Nephron progenitor cell (in vitro differentiated cells): ENCODE results near the gene NHLRC2.

ENCODE experiments used
- DNase-seq: peaks from one replicate; pipeline ENCODE4 v3.0.0; 2021
- H3K27ac Mint-ChIP-seq: 2 replicates; pipeline ENCODE4 v1.8.0; 2021; ENCODE audit warnings: mild to moderate bottlenecking, moderate library complexity, mixed read lengths
- H3K27me3 Mint-ChIP-seq: 2 replicates; pipeline ENCODE4 v1.8.0; 2021; ENCODE audit warnings: mild to moderate bottlenecking, low read depth, mixed read lengths; ENCODE audit not compliant: poor library complexity
- H3K36me3 Mint-ChIP-seq: 2 replicates; pipeline ENCODE4 v1.8.0; 2021; ENCODE audit warnings: low read depth, mixed read lengths
- H3K4me1 Mint-ChIP-seq: 2 replicates; pipeline ENCODE4 v1.8.0; 2021; ENCODE audit warnings: mixed read lengths
- H3K4me3 Mint-ChIP-seq: 2 replicates; pipeline ENCODE4 v1.8.0; 2021; ENCODE audit warnings: mild to moderate bottlenecking, moderate library complexity, mixed read lengths
- H3K9me3 Mint-ChIP-seq: 2 replicates; pipeline ENCODE4 v1.8.0; 2021; ENCODE audit warnings: mild to moderate bottlenecking, moderate library complexity, mixed read lengths
- CTCF ChIP-seq: fragments of 200-600 bp; sonication (generic); IDR thresholded peaks from 2 replicates; pipeline ENCODE4 v1.5.0; 2021; ENCODE audit warnings: antibody characterized with exemption

Gene NHLRC2

DNA sequence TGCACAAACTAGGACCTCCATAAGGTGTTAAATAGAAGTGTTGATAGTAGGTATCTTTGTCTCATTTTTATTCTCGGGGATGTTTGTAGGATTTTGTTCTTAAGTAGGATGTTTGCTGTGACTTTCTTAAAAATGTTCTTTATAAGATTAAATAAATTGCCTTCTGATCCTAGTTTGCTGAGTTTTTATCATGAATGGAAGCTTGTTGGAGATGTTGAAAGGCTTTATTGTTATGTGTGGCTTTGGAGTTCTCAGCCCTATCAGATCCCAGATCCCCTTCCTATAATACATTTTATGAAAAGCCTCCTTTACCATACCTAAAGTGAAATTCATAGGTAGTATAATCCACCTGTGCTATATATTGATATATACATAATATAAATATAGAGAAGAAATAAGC, 40.1 kb downstream of the NHLRC2 start:
- no peak for TF ChIP-seq CTCF
- peaks cover 53% of the 10 kb centered on the region for H3K36me3 Mint-ChIP-seq
- no peak overlapping the region for H3K4me3 Mint-ChIP-seq

GRCh38 chr10:113895018-113895417, 40.6 kb downstream of the NHLRC2 start:
- Mint-ChIP-seq H3K27ac (no peak overlapping the region), H3K36me3 (peaks cover 49% of the 10 kb centered on the region), H3K9me3 (no peaks in the 10 kb centered on the region), H3K27me3 (no peaks in the 10 kb centered on the region), H3K4me1 (no peaks in the 10 kb centered on the region), H3K4me3 (no peak overlapping the region)
- TF ChIP-seq CTCF = no peak
- no peak for DNase-seq

More for the DNA sequence above, 40.1 kb downstream of the NHLRC2 start:
- Mint-ChIP-seq H3K4me1 (no peaks in the 10 kb centered on the region), H3K9me3 (no peaks in the 10 kb centered on the region), H3K27me3 (no peaks in the 10 kb centered on the region), H3K27ac (no peak overlapping the region)
- DNase-seq = no peak

DNA sequence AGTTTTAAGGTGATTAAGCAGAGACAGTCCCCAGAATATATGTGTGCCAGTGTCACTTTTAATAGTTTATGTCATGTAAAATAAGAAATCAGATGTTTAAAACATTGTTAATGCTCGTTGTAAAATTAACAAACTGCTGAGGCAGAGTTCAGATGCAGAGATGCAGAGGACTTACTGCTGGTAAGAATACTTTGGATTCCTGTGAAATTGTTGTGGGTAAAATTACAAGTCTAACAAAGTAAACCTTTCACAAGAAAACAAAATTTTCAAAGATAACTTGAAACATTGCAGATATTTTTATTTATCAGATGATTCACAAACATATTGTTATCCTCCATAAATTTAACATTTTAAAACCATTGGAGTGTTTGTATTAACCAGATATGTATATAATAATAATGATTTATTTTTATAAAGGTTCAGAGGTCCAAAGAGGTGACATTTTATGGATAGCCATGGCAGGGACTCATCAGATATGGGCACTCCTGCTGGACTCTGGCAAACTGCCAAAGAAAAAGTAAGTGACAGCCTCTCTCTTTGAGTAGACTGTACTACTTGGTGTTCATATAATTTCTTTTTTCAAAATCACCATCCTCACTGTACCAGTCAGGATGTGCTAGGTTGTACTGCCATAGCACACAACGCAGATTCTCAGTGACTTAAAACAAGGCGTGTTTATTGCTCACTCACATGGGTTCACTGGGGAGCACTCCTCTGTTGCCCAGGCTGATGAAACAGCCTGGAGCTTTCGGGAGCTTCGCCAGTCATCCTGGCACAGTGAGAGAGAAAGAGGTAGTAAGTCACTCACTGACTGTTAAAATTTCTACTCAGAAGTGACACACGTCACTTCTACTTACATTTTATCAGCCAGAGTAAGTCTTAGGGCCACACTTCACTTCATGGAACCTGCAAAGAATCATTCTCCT, 43.5 kb downstream of the NHLRC2 start:
- H3K4me1 Mint-ChIP-seq = no peaks in the 10 kb centered on the region
- DNase-seq = no peak
- no peak for TF ChIP-seq CTCF
- H3K36me3 Mint-ChIP-seq = peaks cover 39% of the 10 kb centered on the region
- H3K4me3 Mint-ChIP-seq = no peak overlapping the region
- H3K27me3 Mint-ChIP-seq = no peaks in the 10 kb centered on the region
- peak overlapping the region; percentile 40 for H3K27ac Mint-ChIP-seq
- H3K9me3 Mint-ChIP-seq = no peaks in the 10 kb centered on the region

GRCh38 chr10:113899952-113900598, 45.6 kb downstream of the NHLRC2 start:
- Mint-ChIP-seq H3K27ac (peak overlapping the region; percentile 43), H3K4me3 (no peak overlapping the region), H3K9me3 (no peaks in the 10 kb centered on the region), H3K27me3 (no peaks in the 10 kb centered on the region), H3K36me3 (peaks cover 51% of the 10 kb centered on the region), H3K4me1 (no peaks in the 10 kb centered on the region)
- DNase-seq = no peak
- TF ChIP-seq CTCF = no peak

DNA sequence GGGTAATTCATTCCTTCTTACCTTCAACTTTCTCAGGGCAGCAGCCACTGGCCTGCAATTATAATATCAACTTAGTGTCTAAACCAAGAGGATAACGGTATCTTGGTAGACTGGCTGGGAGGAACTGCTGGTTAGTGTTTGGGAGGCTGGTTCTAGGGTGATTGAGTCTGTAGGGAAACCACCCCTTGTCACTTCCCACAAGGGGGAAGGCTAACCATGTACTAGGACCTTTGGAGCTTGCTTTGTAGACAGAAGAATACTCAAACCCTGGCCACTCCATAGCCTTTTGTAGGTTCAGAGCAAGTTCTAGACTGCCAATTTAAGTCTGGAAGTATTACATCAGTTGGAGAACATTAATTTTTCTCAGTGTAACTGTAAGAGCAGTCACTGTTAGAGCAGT, 51.3 kb downstream of the NHLRC2 start:
- Mint-ChIP-seq H3K4me3 (no peak overlapping the region), H3K4me1 (no peaks in the 10 kb centered on the region), H3K36me3 (peaks cover 42% of the 10 kb centered on the region), H3K27me3 (no peaks in the 10 kb centered on the region), H3K27ac (peak overlapping the region; percentile 17), H3K9me3 (no peaks in the 10 kb centered on the region)
- TF ChIP-seq CTCF = no peak
- DNase-seq = no peak
